HK-2 (cell line): ENCODE data around the gene ERI3.

Source experiments
- DNase-seq: peaks from one replicate; pipeline ENCODE4 v3.0.0-alpha.2; 2018; ENCODE audit not compliant: unreplicated experiment

Gene ERI3

DNA sequence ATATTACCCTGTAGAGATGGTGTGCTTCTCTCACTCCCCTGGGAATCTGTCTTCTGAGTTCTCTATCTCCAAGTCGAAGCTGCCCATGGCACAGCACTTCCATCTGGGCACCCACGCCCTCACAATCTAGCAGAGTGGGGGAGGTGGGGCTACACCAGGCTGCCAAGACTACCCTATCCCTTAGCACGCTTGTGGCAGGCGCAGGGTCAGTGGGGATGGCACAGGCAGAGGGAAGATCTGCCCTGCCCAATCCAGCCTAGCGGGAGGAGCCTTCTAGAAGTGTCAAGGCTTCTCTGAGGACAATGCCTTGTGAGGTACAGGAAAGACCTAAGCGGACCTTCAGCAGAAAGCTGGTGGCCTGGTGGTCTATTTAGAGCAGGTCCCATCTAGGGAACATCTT, 92.6 kb downstream of the ERI3 start:
- DNase-seq, result no peak

DNA sequence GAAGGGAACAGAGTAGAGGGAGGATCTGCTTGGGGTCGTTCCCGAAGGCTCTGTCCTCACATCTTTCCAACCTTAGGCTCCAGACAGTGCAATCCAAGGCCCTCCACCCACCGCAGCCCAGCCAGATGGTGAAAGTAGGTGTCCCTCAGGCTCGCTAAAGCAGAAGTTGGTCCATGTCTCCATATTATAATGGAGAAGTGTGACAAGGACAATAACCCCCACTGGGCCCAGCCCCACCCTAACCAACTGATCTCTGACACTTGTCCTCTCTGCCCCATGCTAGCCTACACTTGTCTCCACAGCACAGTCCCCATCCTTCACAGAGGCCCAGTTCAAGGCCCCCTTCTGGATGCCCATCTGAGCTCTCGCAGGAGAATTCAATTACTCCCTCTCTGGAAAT, 93.1 kb downstream of the ERI3 start:
- no peak for DNase-seq

DNA sequence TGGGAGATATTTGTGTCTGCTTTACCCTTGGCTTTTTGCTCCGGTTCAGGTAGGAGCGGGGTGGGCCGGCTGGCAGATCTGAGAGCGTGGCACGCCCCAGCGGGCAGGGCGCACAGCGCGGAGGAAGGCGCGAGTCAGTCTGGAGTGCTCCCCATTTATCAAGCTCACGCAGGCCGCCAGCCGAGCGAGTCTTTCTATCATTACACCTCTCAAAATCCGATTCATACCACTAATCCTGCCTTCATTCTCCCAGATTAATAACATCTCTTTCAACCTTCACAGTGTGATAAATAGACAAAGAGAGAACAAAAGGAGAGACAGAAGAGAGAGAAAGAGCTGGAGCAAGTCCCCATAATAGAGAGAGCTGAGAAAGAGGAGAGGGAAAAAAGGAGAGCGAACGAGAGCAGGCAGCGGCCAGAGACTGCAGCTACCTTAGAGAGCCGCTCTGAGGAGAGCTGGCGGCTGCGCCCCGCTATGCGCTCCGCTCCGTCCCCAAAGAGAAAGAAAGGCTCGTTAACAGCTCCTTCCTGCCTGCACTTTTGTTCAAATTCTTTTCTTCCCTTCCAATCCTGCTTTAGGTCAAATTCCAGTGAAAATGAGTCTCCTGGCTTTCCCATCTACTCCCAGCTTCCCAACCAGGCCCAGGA, 93.8 kb downstream of the ERI3 start:
- no peak for DNase-seq

DNA sequence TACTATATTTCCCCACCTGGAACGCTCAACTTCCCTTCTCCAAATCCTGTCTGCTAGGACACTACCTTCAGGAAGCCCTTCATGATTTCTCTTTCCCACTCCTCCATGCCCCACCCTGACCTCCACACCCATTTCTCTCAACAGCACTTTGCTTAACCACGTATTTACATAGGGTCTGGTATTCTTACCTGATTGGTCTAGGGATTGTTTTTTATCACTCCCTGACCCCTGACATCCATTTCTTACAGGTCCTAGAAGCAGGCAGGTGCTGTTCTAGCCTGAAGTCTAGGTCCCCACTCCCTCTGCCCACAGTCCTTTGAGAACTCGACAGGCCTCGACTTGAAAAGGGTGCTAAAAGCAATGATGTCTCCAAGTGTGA, 94.3 kb downstream of the ERI3 start:
- no peak for DNase-seq

DNA sequence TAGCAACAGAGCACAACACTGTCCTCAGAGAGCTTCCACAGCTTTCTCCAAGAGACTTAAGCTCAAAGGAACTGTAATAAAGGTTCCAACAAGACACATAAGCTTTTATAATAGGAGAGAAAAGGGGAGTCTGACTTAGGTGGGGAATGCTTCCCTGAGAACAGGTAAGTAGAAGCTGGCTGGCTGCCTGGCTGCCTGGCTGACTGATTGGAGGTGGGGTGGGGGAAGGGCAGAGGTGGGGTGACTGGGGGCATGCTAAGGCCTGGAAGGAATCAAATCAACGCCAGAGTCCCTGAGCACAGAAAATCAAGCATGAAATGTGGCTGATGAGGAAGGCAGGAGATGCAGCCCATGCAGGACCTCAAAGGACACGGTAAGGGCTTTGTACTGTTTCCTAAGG, 96.0 kb downstream of the ERI3 start:
- no peak for DNase-seq

DNA sequence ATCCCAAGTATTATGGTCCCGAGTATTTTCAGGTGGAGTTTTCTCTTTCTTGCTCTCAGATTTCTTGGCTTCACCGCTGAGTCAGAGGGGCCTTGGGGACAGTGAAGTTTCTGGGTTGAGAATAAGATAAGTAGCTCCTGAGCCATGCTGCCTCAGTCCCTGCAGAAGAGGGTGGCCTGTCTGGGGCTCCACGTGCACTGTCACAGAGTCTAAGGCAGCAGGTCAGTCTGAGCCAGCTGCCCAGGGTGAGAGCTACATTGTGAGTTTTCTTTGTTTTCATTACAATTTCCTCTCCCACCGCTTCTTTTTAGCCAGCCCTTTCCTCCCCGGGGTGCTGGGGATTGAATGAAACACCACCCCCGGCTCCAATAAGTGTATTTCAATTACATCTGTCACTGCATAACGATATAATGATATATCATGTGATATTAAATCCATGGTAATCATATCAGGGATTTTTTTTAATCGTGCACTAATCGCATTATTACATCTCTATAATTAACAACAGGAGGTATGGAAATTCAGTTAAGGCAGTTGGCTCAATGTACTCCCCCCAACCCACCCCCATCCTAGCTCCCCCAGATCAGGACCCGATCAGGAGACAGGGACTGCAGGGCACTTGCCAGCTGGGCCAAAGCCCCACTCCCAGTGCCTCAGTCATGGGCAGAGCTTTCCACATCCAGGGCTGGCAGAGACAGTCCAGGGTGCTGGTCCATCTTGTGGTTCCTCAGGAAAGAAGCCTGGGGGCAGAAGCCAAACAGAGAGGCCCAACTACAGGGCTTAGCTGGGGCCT, 98.1 kb downstream of the ERI3 start:
- no peak for DNase-seq

DNA sequence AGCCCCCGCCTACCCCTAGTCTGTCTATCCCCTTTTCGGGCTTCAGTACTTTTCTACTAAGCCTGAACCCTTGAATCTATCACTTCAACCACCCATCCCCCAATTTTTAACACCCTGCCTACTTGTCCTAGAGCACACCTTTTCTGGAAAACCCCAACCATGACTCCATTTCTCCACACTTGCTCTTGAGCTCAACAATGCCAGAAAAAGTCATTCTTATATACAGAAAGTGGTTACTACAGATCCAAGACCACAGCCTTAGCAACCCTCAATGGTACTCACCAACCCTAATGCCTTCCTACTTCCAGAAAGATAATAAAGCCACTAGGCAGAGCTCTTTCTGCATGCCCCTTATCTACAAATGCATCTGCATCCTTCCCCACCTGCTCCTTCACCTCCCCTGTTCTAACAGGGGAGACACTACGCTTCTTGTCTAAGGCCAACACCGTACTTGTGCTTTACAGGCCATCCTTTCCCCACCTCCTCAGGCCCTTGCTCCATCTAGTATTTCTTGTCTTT, 100.6 kb downstream of the ERI3 start:
- no peak for DNase-seq

DNA sequence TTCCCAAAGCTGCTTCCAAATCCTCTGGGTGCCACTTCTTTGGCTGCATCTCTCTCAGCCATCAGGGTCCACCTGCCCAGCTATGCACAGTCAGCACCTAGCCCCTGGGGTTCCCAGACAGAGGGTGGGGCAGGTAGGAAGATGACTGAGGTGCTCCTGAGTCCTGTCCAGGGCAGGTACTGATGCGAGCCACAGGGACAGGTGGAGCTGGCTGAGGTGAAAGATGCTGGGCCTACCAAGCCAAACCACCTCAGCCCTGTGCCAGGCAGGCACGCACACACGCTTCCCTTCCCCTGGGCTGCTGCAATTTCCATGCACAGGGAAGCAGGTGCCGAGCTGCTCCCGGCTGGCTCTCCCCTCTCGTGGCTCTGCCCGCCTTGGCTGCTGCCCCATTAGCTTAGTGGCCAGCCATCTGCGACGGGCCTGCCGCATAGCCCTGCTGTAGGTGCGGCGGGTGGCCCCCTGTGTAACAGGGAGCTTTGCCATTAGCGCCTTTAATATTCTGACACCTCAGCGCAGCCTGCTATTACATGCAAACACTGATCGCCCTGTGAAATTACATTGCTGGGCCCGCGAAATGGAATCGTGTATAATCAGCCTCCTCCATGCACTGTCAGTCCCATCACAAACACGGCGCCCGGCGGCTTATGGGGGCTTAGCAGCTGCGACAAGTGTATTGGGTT, 102.9 kb downstream of the ERI3 start:
- no peak for DNase-seq

DNA sequence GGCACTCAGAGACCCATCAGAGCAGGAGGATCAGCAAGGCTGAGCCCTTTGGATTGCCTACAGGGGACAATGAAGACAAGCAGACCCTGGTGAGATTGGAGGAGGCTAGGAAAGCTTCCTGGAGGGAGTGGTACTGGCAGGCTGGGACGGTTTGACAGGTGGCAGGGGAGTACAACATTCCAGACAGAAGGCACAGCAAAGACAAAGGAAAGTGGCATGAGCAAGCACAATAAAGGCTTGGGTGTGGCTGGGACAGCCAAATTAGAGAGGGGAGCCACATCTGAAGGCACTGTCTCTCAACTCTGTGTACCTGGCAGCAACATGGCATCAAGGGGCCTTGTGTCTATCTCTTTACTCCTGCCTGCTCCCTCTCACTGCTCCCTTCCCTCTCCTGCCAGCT, 103.6 kb downstream of the ERI3 start:
- no peak for DNase-seq

DNA sequence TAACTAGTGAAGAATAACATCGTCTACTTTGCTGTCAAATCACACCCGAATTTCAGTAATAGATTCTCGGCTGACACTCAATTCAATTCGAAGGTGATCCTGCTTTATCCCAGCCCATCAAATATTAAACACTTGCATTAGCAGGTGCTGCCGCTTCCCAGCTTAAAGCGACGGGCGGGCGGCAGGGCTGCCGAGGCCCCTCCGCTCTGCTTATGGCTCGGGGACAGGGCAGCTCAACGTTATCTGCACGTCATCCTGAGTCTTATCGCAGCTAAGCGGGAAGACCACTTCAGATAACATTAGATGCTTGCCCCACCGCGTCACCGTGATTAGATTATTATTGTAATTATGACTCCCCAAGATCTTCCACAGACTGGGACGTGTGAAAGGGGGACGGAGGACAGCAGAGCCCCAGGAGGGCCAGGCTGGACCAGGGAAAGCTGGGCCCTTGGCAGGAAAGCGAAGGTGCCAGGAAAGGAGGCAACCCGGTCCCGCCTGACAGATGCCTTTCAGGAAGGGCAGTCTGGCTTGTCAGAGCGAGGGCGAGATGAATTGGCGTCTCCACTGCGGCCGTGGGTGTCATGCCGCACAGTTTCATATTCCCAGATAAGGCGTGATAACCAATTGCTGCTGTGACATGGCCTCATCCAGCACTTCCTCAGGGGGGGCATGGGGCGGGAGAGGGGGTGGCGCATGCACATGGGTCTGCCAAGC, 104.8 kb downstream of the ERI3 start:
- DNase-seq, result no peak

DNA sequence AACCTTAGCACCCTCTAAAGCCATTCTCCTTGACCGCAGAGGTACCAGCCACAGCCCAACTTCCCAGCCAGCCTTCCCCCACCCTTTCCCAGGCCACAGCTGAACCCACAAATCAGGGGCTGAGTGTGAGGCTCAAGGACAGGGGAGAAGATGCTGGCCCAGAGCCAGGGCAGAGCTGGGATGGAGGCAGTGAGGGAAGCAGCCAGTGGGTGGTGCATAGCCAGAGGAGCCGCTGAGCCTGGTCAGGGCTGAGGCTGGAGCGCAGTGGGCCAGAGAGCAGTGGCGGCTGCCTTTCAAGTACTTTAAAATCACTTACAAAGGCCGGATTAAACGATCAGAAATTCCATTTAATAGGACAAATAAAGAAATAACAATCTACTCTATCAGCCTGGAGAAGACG, 105.5 kb downstream of the ERI3 start:
- no peak for DNase-seq

DNA sequence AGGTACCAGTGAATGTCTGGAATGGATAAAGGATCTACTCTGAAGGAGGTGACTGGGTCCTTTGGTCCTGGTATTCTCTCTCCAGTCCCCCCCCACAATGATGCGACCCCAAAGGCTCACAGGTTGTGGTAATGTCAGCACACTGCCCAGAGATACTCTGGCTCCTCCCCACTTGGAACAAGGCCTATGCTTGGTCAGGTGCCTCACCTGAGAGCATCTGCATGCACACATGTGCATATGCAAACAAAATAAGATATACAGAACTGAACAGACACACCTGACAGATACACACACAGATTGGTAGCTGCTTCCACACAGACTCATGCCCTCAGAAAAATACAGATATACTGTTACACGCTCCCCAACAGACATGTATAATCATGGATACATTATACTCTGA, 108.3 kb downstream of the ERI3 start:
- DNase-seq, result no peak

DNA sequence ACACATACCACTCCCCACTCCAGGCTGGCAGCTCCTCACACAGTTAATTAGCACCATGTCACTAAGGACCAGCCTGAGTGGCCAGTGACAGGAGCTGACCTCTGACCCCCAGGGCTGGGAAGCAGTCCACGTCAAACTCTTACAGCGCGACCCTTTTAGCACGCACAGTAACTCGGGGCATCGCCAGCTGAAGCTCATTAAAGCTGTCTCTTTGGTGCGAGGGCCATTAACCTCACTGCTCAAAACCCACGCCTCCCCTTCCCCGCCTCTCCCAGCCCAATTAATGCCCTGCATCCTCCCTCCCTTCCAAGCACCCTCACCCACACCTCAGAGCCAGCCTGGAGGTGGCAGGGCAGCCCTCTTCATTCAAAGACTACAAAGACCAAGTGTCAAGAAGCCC, 110.1 kb downstream of the ERI3 start:
- no peak for DNase-seq

DNA sequence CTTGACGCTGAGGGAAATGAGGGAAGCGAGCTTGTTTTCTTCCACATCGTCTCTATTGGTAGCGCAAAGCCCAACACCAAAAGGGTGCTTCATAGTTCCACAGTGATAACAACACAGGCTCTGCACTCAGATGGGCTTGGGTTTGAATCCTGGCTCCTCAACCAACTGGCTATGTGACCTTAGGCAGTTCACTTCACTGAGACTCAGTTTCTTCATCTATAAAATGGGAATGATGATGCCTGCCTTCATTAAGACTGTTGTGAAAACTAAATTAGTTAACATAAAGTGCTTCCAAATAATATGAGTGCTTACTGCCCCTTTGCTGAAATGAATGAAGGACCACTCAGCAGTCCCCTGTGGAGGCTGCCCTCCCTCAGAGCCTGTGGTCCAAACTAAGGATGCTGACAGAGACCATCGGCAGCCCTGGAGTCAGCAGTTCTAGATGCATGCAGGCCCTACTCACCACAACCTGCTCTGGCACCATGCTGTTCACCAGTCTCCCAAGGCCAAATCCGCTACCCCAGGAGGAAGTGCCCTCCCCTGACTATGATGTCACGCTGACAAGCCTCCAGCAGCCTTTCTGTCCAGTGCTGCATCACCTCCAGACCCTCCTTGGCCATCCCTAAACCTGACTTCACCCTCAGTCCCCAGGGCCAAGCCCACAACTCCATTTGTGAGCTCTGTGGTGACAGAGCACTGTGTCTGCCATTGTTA, 111.1 kb downstream of the ERI3 start:
- no peak for DNase-seq

DNA sequence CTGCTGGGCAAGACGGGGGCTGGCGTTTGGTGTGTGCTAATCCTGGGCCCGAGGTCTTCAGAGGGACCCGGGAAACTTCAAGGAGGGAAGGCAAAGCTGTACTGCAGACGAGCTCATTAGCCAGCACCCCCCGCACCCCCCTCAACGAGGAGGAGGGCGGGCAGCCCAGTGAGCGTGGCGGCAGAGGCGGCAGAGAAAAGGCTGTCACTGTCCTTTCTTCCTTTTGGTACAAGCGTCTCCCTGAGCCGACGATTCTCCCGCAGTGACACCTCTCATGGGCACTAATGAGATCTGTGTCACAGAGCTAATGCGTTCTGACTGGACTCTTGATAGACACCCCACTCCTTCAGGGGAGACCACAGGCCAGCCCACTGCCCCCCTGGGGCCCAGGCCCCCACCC, 112.3 kb downstream of the ERI3 start:
- no peak for DNase-seq

DNA sequence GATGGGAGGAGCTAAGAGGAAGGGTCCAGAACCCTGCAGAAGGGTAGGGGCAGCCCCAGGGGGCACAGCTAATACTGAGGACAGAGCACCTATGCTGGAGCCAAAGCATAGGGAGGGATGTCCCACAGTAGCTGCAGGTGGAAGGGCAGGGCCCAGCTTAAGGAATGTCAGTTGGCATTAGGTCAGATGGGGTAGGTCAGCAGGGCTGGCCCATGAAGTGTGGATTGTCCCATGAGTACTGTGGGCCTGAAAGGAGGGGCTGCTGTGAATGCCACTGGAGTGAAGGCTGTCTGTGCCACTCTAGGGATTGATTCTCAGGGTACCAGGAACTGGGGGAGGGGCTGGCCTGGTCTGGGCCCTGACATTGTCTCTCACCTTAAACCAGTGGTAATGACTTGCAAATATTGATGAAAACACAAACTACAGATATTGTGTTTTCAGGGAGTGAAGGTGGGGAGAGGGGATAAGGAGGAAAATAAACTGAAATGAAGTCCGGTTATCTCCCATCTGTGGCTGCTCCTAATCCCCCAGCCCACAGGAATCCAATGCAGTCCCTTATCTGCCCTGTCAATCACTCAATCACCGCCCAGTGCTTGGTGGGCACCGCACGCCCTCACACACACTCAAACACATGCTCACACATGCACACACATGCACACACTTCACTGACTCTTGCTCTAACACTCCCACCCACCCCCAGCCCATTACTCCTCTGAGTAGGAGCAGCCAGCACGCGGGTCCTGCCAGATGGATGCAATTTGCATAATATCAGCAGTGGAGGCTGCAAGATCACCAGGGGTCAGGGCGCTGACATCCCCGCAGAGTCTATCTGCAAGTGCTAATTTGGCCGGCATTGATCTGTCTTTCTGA, 114.0 kb downstream of the ERI3 start:
- DNase-seq, result no peak

DNA sequence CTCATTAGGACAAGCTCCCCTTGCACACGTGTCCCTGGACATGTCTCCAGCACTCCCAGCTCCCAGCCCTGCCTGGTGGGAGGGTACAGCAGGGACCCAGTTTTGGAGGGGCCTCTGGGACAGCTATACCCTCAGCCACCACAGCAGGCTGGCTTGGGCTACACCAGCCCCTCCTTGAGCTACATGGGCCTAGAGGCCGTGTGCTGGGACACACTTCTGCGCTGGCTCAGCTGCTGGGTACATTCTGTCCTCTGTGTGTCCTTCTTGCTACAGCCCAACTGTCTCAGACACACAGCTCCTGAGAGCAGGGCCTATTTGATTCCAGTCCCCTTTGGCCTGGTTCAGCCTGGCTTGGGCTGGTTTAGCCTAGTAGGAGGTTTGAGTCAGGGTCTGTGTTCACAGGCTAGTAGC, 115.1 kb downstream of the ERI3 start:
- DNase-seq, result no peak

DNA sequence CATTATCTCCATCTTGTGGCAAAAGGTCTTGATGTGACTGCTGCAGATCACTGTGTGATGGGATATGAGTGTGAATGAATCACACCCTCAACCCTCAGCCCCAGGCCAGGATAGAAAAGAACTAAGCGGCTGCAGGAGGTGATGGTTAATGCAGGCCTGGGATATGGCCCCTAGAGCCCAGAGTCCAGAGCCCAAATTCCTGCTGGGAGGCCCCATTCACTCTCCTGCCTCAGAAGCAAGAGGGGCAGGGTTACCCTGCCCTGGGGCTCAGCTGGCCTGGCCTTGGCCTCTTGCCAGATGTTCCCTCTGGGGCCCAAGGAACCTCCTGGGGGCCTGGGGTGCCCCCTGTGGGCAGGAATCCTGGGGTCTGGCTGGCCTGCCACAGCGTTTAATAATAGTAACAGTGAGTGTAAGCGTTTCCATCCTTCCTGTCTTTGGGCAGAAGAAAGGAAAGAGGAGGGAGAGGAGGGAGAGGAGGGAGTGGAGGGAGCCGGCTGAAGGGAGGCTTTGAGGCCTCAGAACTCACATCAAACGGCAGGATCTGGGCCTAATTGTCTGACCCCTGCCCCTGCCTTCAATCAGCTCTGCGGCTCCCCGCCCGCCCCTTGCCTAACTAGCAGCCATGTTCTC, 115.6 kb downstream of the ERI3 start:
- DNase-seq, result peak; percentile 26

DNA sequence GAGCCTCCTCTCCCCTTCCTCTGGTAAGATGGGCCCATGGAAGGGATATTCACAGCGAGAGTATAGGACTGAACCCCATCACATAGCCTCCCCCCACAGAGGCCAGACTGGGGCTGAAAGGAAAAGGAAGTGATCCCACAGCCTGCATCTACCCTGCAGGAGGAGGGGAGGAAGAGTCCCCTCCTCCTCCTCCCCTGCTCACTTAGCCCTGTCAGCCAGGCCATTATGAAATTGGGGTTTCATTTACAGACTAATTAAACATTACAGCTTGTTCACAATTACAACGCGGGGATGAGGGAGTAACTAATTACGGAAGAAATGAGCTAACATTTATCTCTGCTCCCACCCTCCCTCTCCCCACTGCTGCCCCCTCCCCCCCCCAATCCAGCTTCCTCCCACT, 116.4 kb downstream of the ERI3 start:
- DNase-seq, result no peak
